ENCODE results near the gene PGGT1B. TPM values are rescaled to one million over a fixed set of nuclear protein-coding genes. Genes with fewer than 3 reads are reported as not detected.

Gene PGGT1B
- total and polyA plus RNA-seq, 2 donors (not counting 1 experiment from before 2014, with no cell fraction given), result 3.8 to 63.4 TPM

GRCh38 chr5:115168829-115169486 lies 93.7 kb downstream of the PGGT1B start:
- TF ChIP-seq, protein P1, sequence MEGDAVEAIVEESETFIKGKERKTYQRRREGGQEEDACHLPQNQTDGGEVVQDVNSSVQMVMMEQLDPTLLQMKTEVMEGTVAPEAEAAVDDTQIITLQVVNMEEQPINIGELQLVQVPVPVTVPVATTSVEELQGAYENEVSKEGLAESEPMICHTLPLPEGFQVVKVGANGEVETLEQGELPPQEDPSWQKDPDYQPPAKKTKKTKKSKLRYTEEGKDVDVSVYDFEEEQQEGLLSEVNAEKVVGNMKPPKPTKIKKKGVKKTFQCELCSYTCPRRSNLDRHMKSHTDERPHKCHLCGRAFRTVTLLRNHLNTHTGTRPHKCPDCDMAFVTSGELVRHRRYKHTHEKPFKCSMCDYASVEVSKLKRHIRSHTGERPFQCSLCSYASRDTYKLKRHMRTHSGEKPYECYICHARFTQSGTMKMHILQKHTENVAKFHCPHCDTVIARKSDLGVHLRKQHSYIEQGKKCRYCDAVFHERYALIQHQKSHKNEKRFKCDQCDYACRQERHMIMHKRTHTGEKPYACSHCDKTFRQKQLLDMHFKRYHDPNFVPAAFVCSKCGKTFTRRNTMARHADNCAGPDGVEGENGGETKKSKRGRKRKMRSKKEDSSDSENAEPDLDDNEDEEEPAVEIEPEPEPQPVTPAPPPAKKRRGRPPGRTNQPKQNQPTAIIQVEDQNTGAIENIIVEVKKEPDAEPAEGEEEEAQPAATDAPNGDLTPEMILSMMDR (IDR thresholded peaks at IDR 0.05), result no peak
- TF ChIP-seq EZH2 (IDR thresholded peaks at IDR 0.05; ENCODE audit: borderline replicate concordance, insufficient read depth, low read depth, low read length, poor library complexity, severe bottlenecking), result peak; percentile 84
- no peak overlapping the region for H3K27ac ChIP-seq (ENCODE audit: low read length in 2 of 2)
- ATAC-seq (ENCODE audit: low read depth), result no peak
- H3K9me3 Mint-ChIP-seq (ENCODE audit: insufficient read depth), result peaks cover 7% of the 10 kb centered on the region
- peaks cover 0 to 37% (median 23%) of the 10 kb centered on the region in 3 donors for H3K9me3 ChIP-seq (ENCODE audit: control extremely low read depth in 1 of 3, control insufficient read depth in 2 of 3, insufficient read depth in 1 of 3, low read length in 2 of 3)
- WGBS (ENCODE audit: insufficient coverage), result 3% methylated on average over 38 of the region's 41 CpGs
- ChIA-PET CTCF (no interaction called here), POLR2A (interaction anchor here (1.3 kb wide), 1 partner anchor 673 kb away, joined by 3 read pairs; the partner anchor contains the start of gene AP3S1)
- H3K27me3 Mint-ChIP-seq, result peaks cover 59% of the 10 kb centered on the region
- no peaks in the 10 kb centered on the region for H4K20me1 ChIP-seq (ENCODE audit: control insufficient read depth, insufficient read depth, low read length, poor library complexity, severe bottlenecking)
- H3K36me3 ChIP-seq (replicated peaks in 1 of 2; ENCODE audit: control extremely low read depth in 1 of 2, control insufficient read depth in 1 of 2, extremely low read depth in 1 of 2, insufficient read depth in 2 of 2, low read length in 1 of 2), result no peaks in the 10 kb centered on the region
- peaks cover 20 to 21% of the 10 kb centered on the region in 2 donors for H3K4me1 ChIP-seq (ENCODE audit: control insufficient read depth in 2 of 2, insufficient read depth in 2 of 2, low read length in 2 of 2)
- H3K79me2 ChIP-seq (ENCODE audit: control insufficient read depth, insufficient read depth, low read length), result no peaks in the 10 kb centered on the region
- H3K4me3 Mint-ChIP-seq, result peak overlapping the region; percentile 92
- H3K4me2 ChIP-seq (replicated peaks; ENCODE audit: low read depth, low read length, poor library complexity, severe bottlenecking), result peak overlapping the region; percentile 100
- peak overlapping the region; percentile 79 for H3K9ac ChIP-seq (ENCODE audit: low read length)
- DNase-seq, result no peak
- peaks cover 0 to 63% (median 30%) of the 10 kb centered on the region in 4 experiments for H3K27me3 ChIP-seq (replicated peaks in 1 of 4; ENCODE audit: control extremely low read depth in 1 of 4, control insufficient read depth in 3 of 4, insufficient read depth in 4 of 4, low read length in 3 of 4)
- intact Hi-C loops (cut with micrococcal nuclease), result loop anchor here (1.0 to 2.0 kb wide), 5 partner anchors 11 to 376 kb away; partner anchors contain the start of genes CCDC112, FEM1C and PGGT1B
- peak overlapping the region; percentile 78 for H2AFZ ChIP-seq (ENCODE audit: insufficient read depth, low read depth, low read length, poor library complexity, severe bottlenecking)
- H3K4me3 ChIP-seq (ENCODE audit: control extremely low read depth in 1 of 5, extremely low read depth in 1 of 5, insufficient read depth in 1 of 5, low read depth in 2 of 5, low read length in 4 of 5), result peak overlapping the region; percentile 53 to 89 (median 75)
- peak overlapping the region; percentile 80 for H3K27ac Mint-ChIP-seq
- peaks cover 14% of the 10 kb centered on the region for H3K4me1 Mint-ChIP-seq

DNA sequence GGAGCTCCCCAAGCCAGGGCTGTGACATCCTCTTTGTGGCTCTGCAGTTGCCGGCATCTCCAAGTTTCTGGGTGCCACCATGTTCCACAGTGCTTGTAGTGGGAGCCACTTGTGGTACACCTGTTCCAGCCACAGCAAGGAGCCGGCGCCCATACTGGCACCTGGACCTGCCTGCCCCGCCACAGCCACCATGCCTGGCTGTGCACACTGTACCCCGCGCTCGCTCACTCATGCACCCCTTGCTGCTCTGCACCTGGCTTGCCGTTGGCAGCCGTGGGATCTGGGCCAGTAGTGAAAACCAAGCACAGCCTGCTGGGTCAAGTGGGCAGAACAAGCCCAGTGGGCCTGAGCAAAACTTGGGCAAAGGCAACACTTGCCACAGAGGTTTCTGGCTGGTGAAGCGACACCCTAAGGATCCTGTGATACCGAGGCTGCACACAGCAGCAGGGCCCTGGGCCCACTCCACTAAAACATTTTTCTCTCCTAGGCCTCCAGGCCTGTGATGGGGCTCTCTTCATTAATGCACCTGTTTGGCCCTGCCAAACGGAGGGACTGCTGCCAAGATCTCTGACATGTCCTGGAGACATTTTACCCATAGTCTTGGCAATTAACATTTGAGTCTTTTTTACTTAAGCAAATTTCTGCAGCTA lies 95.8 kb downstream of the PGGT1B start:
- peaks cover 7% of the 10 kb centered on the region for H3K9me3 Mint-ChIP-seq (ENCODE audit: insufficient read depth)

More for the DNA sequence above, 95.8 kb downstream of the PGGT1B start:
- Histone ChIP-seq H3K4me1 (ENCODE audit: control insufficient read depth in 2 of 2, insufficient read depth in 2 of 2, low read length in 2 of 2) (peaks cover 20 to 21% of the 10 kb centered on the region in 2 donors), H3K27me3 (replicated peaks in 1 of 4; ENCODE audit: control extremely low read depth in 1 of 4, control insufficient read depth in 3 of 4, insufficient read depth in 4 of 4, low read length in 3 of 4) (peaks cover 0 to 51% (median 19%) of the 10 kb centered on the region in 4 experiments), H3K36me3 (replicated peaks in 1 of 2; ENCODE audit: control extremely low read depth in 1 of 2, control insufficient read depth in 1 of 2, extremely low read depth in 1 of 2, insufficient read depth in 2 of 2, low read length in 1 of 2) (no peaks in the 10 kb centered on the region), H3K4me3 (ENCODE audit: control extremely low read depth in 1 of 5, extremely low read depth in 1 of 5, insufficient read depth in 1 of 5, low read depth in 2 of 5, low read length in 4 of 5) (no peak overlapping the region), H3K79me2 (ENCODE audit: control insufficient read depth, insufficient read depth, low read length) (no peaks in the 10 kb centered on the region), H3K27ac (ENCODE audit: low read length in 2 of 2) (no peak overlapping the region), H4K20me1 (ENCODE audit: control insufficient read depth, insufficient read depth, low read length, poor library complexity, severe bottlenecking) (no peaks in the 10 kb centered on the region), H3K9me3 (ENCODE audit: control extremely low read depth in 1 of 3, control insufficient read depth in 2 of 3, insufficient read depth in 1 of 3, low read length in 2 of 3) (peaks cover 0 to 33% (median 23%) of the 10 kb centered on the region in 3 donors), H3K4me2 (replicated peaks; ENCODE audit: low read depth, low read length, poor library complexity, severe bottlenecking) (no peak overlapping the region), H2AFZ (ENCODE audit: insufficient read depth, low read depth, low read length, poor library complexity, severe bottlenecking) (no peak overlapping the region), H3K9ac (ENCODE audit: low read length) (no peak overlapping the region)
- Mint-ChIP-seq H3K4me3 (no peak overlapping the region), H3K27me3 (peaks cover 49% of the 10 kb centered on the region), H3K27ac (no peak overlapping the region), H3K4me1 (peaks cover 14% of the 10 kb centered on the region)
- ChIA-PET POLR2A (no interaction called here), CTCF (no interaction called here)
- no peak for ATAC-seq (ENCODE audit: low read depth)
- DNase-seq, result no peak
- no peak for TF ChIP-seq EZH2 (IDR thresholded peaks at IDR 0.05; ENCODE audit: borderline replicate concordance, insufficient read depth, low read depth, low read length, poor library complexity, severe bottlenecking)
- TF ChIP-seq, protein P1 (IDR thresholded peaks at IDR 0.05), result no peak
- intact Hi-C loops (cut with micrococcal nuclease), result no loop called here
- WGBS (ENCODE audit: insufficient coverage), result 94% methylated on average over 11 of the region's 12 CpGs

All from B cell (primary cell).